Ascending aorta (tissue), 2 donors: ENCODE results near the gene APOB. TPM values are rescaled to one million over a fixed set of nuclear protein-coding genes. Genes with fewer than 3 reads are reported as not detected.

Experiments
- DNase-seq, 2 donors: peaks; one replicate each; pipeline ENCODE4 v3.0.0-alpha.2; 2019; ENCODE audit warnings: low spot score in 2 of 2
- H3K27ac ChIP-seq, 2 donors: fragments of 200-600 bp; sonication (generic); one replicate each; pipeline ENCODE4 v1.5.1; 2016 to 2017; ENCODE audit warnings: mild to moderate bottlenecking in 1 of 2
- H3K27me3 ChIP-seq: fragments of 200-600 bp; sonication (generic); one replicate; pipeline ENCODE4 v1.5.1; 2017
- H3K36me3 ChIP-seq, 2 donors: fragments of 200-600 bp; sonication (generic); one replicate each; pipeline ENCODE4 v1.5.1; 2016
- H3K4me1 ChIP-seq, 2 donors: fragments of 200-600 bp; sonication (generic); one replicate each; pipeline ENCODE4 v1.5.1; 2016 to 2017; ENCODE audit warnings: mild to moderate bottlenecking in 1 of 2
- H3K4me3 ChIP-seq, 2 donors: fragments of 200-600 bp; sonication (generic); one replicate each; pipeline ENCODE4 v1.5.1; 2016 to 2017; ENCODE audit warnings: mild to moderate bottlenecking in 1 of 2
- H3K9me3 ChIP-seq, 2 donors: fragments of 200-600 bp; sonication (generic); one replicate each; pipeline ENCODE4 v1.5.1; 2016
- CTCF ChIP-seq, 3 experiments: fragments of 200-600 bp in 2 of 3; fragments of 450-650 bp in 1 of 3; sonication (generic) in 2 of 3; IDR thresholded peaks; one replicate each; pipeline ENCODE4 v1.5.1; 2016 to 2019; ENCODE audit warnings: antibody characterized with exemption in 3 of 3, mild to moderate bottlenecking in 1 of 3, moderate library complexity in 1 of 3
- intact Hi-C: fragments of 100-400 bp; cut with DNase I; formaldehyde crosslinking; loops from one replicate; pipeline ENCODE4 v1.15.1; 2023
- total RNA-seq: library from RNA; depleted of rRNA; stranded (reverse); fragments of >200 nt; gene quantifications from one replicate; pipeline ENCODE4 v1.1.0, GENCODE V29; 2016

The APOB gene
- total RNA-seq, 1 donor from 2014 or later = 8.5 TPM

GRCh38 chr2:21067125-21067524 lies 23.3 kb upstream of the APOB start:
- H3K4me1 ChIP-seq = no peaks in the 10 kb centered on the region
- H3K27ac ChIP-seq = no peak overlapping the region
- H3K9me3 ChIP-seq = no peaks in the 10 kb centered on the region
- DNase-seq = no peak
- no peak for TF ChIP-seq CTCF (IDR thresholded peaks at IDR 0.05)
- intact Hi-C loops = no loop called here
- no peak overlapping the region for H3K4me3 ChIP-seq
- no peaks in the 10 kb centered on the region for H3K36me3 ChIP-seq
- H3K27me3 ChIP-seq = no peaks in the 10 kb centered on the region

GRCh38 chr2:21059885-21060610 lies 16.2 kb upstream of the APOB start:
- no peak overlapping the region for H3K4me3 ChIP-seq
- no peaks in the 10 kb centered on the region for H3K27me3 ChIP-seq
- H3K9me3 ChIP-seq = no peaks in the 10 kb centered on the region
- TF ChIP-seq CTCF (IDR thresholded peaks at IDR 0.05) = no peak
- no peaks in the 10 kb centered on the region for H3K4me1 ChIP-seq
- no peaks in the 10 kb centered on the region for H3K36me3 ChIP-seq
- DNase-seq = no peak
- H3K27ac ChIP-seq = no peak overlapping the region
- intact Hi-C loops = no loop called here

GRCh38 chr2:21057097-21057496 lies 13.2 kb upstream of the APOB start:
- H3K27ac ChIP-seq = no peak overlapping the region
- no peaks in the 10 kb centered on the region for H3K36me3 ChIP-seq
- no peaks in the 10 kb centered on the region for H3K4me1 ChIP-seq
- TF ChIP-seq CTCF (IDR thresholded peaks at IDR 0.05) = no peak
- no peaks in the 10 kb centered on the region for H3K9me3 ChIP-seq
- intact Hi-C loops = no loop called here
- DNase-seq = no peak
- H3K4me3 ChIP-seq = no peak overlapping the region
- H3K27me3 ChIP-seq = no peaks in the 10 kb centered on the region

- H3K27me3 ChIP-seq = no peaks in the 10 kb centered on the region
- no peaks in the 10 kb centered on the region for H3K4me1 ChIP-seq
- intact Hi-C loops = no loop called here
- no peak overlapping the region for H3K4me3 ChIP-seq
- DNase-seq = no peak
- no peak for TF ChIP-seq CTCF (IDR thresholded peaks at IDR 0.05)
- no peaks in the 10 kb centered on the region for H3K9me3 ChIP-seq
- H3K36me3 ChIP-seq = no peaks in the 10 kb centered on the region
- H3K27ac ChIP-seq = no peak overlapping the region
These were observed 12.3 kb upstream of the APOB start for GRCh38 chr2:21055879-21056790.

GRCh38 chr2:21055451-21055850 lies 11.6 kb upstream of the APOB start:
- H3K4me1 ChIP-seq = no peaks in the 10 kb centered on the region
- intact Hi-C loops = no loop called here
- no peak overlapping the region for H3K4me3 ChIP-seq
- H3K27ac ChIP-seq = no peak overlapping the region
- H3K27me3 ChIP-seq = no peaks in the 10 kb centered on the region
- H3K9me3 ChIP-seq = no peaks in the 10 kb centered on the region
- TF ChIP-seq CTCF (IDR thresholded peaks at IDR 0.05) = no peak
- DNase-seq = no peak
- no peaks in the 10 kb centered on the region for H3K36me3 ChIP-seq
